Hepatocyte (in vitro differentiated cells): ENCODE results near the gene PSMG2. TPM values are rescaled to one million over a fixed set of nuclear protein-coding genes. Genes with fewer than 3 reads are reported as not detected.

Experiments
- DNase-seq: peaks from one replicate; pipeline ENCODE4 v3.0.0-alpha.2; 2016; ENCODE audit warnings: low spot score
- H2AFZ ChIP-seq: fragments of 200-600 bp; sonication (generic); 2 replicates; pipeline ENCODE4 v1.6.0; 2016; ENCODE audit warnings: antibody characterized with exemption, mild to moderate bottlenecking
- H3K27ac ChIP-seq: fragments of 200-600 bp; sonication (generic); 2 replicates; pipeline ENCODE4 v1.5.1; 2016; ENCODE audit warnings: mild to moderate bottlenecking
- H3K27me3 ChIP-seq: fragments of 200-600 bp; sonication (generic); 2 replicates; pipeline ENCODE4 v1.6.1; 2016
- H3K36me3 ChIP-seq: fragments of 200-600 bp; sonication (generic); replicated peaks from 2 replicates; pipeline ENCODE4 v1.5.1; 2016; ENCODE audit warnings: low read depth; ENCODE audit not compliant: insufficient read depth
- H3K4me1 ChIP-seq: fragments of 200-600 bp; sonication (generic); 2 replicates; pipeline ENCODE4 v1.5.1; 2016; ENCODE audit warnings: mild to moderate bottlenecking, moderate library complexity; ENCODE audit not compliant: insufficient read depth
- H3K4me2 ChIP-seq: fragments of 200-600 bp; sonication (generic); 2 replicates; pipeline ENCODE4 v1.6.0; 2016
- H3K4me3 ChIP-seq: fragments of 200-600 bp; sonication (generic); 2 replicates; pipeline ENCODE4 v1.5.1; 2016; ENCODE audit warnings: mild to moderate bottlenecking
- H3K79me2 ChIP-seq: fragments of 200-600 bp; sonication (generic); 2 replicates; pipeline ENCODE4 v1.6.0; 2017; ENCODE audit warnings: mild to moderate bottlenecking
- H3K9me2 ChIP-seq: fragments of 200-600 bp; sonication (generic); replicated peaks from 2 replicates; pipeline ENCODE4 v1.6.0; 2017; ENCODE audit warnings: mild to moderate bottlenecking; ENCODE audit not compliant: insufficient read depth
- H3K9me3 ChIP-seq: fragments of 200-600 bp; sonication (generic); 2 replicates; pipeline ENCODE4 v1.5.1; 2016; ENCODE audit warnings: low read depth, mild to moderate bottlenecking
- H4K20me1 ChIP-seq: fragments of 200-600 bp; sonication (generic); 2 replicates; pipeline ENCODE4 v1.6.0; 2016; ENCODE audit warnings: mild to moderate bottlenecking; ENCODE audit not compliant: insufficient read depth, poor library complexity, severe bottlenecking
- CTCF ChIP-seq: fragments of 200-600 bp; sonication (generic); IDR thresholded peaks from 2 replicates; pipeline ENCODE4 v1.5.1; 2016; ENCODE audit warnings: antibody characterized with exemption, mild to moderate bottlenecking; ENCODE audit not compliant: poor library complexity
- EZH2 ChIP-seq: fragments of 200-600 bp; sonication (generic); IDR thresholded peaks from 2 replicates; pipeline ENCODE4 v1.6.1; 2016; ENCODE audit warnings: antibody characterized with exemption, mild to moderate bottlenecking, borderline replicate concordance
- EZH2phosphoT487 ChIP-seq: fragments of 200-600 bp; sonication (generic); IDR thresholded peaks from one replicate; pipeline ENCODE4 v1.6.1; 2018; ENCODE audit warnings: antibody characterized with exemption, mild to moderate bottlenecking, low read depth, moderate library complexity; ENCODE audit not compliant: unreplicated experiment, severe bottlenecking
- WGBS: methylation state at CpG from one replicate; pipeline ENCODE4 v1.1.6; 2016; ENCODE audit warnings: low lambda C conversion rate; ENCODE audit errors: missing lambda C conversion rate; 5-methylcytosine and 5-hydroxymethylcytosine counted together
- polyA plus RNA-seq: library from polyadenylated mRNA; unstranded; fragments of >200 nt; fragmentation: Nextera tagmentation; extraction: Ambion mirVana; gene quantifications from 2 replicates; pipeline ENCODE4 v1.2.1, GENCODE V29; 2016
- total RNA-seq: library from RNA; depleted of rRNA; stranded (reverse); fragments of >200 nt; gene quantifications from 2 replicates; pipeline ENCODE4 v1.2.3, GENCODE V29; 2014

PSMG2 gene
- total and polyA plus RNA-seq, 2 experiments from 2014 or later: 76.2 to 79.4 TPM

- Histone ChIP-seq H3K9me2 (no peaks in the 10 kb centered on the region), H3K9me3 (no peaks in the 10 kb centered on the region), H2AFZ (no peak overlapping the region), H3K4me3 (no peak overlapping the region), H3K4me2 (no peak overlapping the region), H3K4me1 (no peaks in the 10 kb centered on the region), H4K20me1 (no peaks in the 10 kb centered on the region), H3K79me2 (no peaks in the 10 kb centered on the region), H3K36me3 (no peaks in the 10 kb centered on the region), H3K27me3 (no peaks in the 10 kb centered on the region), H3K27ac (no peak overlapping the region)
- no peak for DNase-seq
- WGBS: 87% methylated on average over 6 of the region's 6 CpGs
- TF ChIP-seq EZH2phosphoT487 (no peak), CTCF (no peak), EZH2 (no peak)
Measured at GRCh38 chr18:12741351-12741750, 38.5 kb downstream of the PSMG2 start.

GRCh38 chr18:12742453-12742852 is 39.6 kb downstream of the PSMG2 start:
- Histone ChIP-seq H3K27me3 (no peaks in the 10 kb centered on the region), H3K79me2 (no peaks in the 10 kb centered on the region), H3K4me1 (no peaks in the 10 kb centered on the region), H2AFZ (no peak overlapping the region), H3K36me3 (no peaks in the 10 kb centered on the region), H3K4me3 (no peak overlapping the region), H3K9me3 (no peaks in the 10 kb centered on the region), H3K9me2 (no peaks in the 10 kb centered on the region), H3K27ac (no peak overlapping the region), H3K4me2 (no peak overlapping the region), H4K20me1 (no peaks in the 10 kb centered on the region)
- TF ChIP-seq CTCF (no peak), EZH2phosphoT487 (no peak), EZH2 (no peak)
- no peak for DNase-seq
- 88% methylated on average over 5 of the region's 5 CpGs for WGBS

GRCh38 chr18:12744103-12744502 is 41.3 kb downstream of the PSMG2 start:
- H3K9me3 ChIP-seq: no peaks in the 10 kb centered on the region
- H3K36me3 ChIP-seq: no peaks in the 10 kb centered on the region
- no peak overlapping the region for H2AFZ ChIP-seq
- H3K9me2 ChIP-seq: no peaks in the 10 kb centered on the region
- H4K20me1 ChIP-seq: no peaks in the 10 kb centered on the region
- no peak for TF ChIP-seq EZH2phosphoT487
- peak; percentile 69 for TF ChIP-seq CTCF
- H3K4me3 ChIP-seq: no peak overlapping the region
- H3K4me2 ChIP-seq: no peak overlapping the region
- H3K79me2 ChIP-seq: no peaks in the 10 kb centered on the region
- H3K27me3 ChIP-seq: no peaks in the 10 kb centered on the region
- WGBS: 24% methylated on average over 2 of the region's 2 CpGs
- peak; percentile 53 for DNase-seq
- no peak overlapping the region for H3K27ac ChIP-seq
- H3K4me1 ChIP-seq: no peaks in the 10 kb centered on the region
